Measurements from ENCODE around the gene VENTX. TPM values are rescaled to one million over a fixed set of nuclear protein-coding genes. Genes with fewer than 3 reads are reported as not detected.

The VENTX gene
- total RNA-seq, 1 donor from 2014 or later: 0.13 TPM

- Mint-ChIP-seq H3K4me1 (peaks cover 16% of the 10 kb centered on the region), H3K27me3 (peaks cover 10% of the 10 kb centered on the region), H3K36me3 (ENCODE audit: low read depth) (no peaks in the 10 kb centered on the region), H3K9me3 (no peaks in the 10 kb centered on the region), H3K27ac (no peak overlapping the region), H3K4me3 (no peak overlapping the region)
- no peak for TF ChIP-seq CTCF (IDR thresholded peaks at IDR 0.05)
- CTCF ChIA-PET: no interaction called here
- intact Hi-C loops (cut with micrococcal nuclease): loop anchor here (10.0 kb wide), 1 partner anchor 309 kb away; the partner anchor contains the start of gene CFAP46
- POLR2A ChIA-PET: no interaction called here
- ATAC-seq (ENCODE audit: low read depth) (no peak), DNase-seq (no peak)
Observed at GRCh38 chr10:133253361-133253955, 15.8 kb downstream of the VENTX start.

- H3K27ac Mint-ChIP-seq: no peak overlapping the region
- no peak for TF ChIP-seq CTCF (IDR thresholded peaks at IDR 0.05)
- intact Hi-C loops (cut with micrococcal nuclease): loop anchor here (10.0 kb wide), 1 partner anchor 310 kb away; the partner anchor contains the start of gene CFAP46
- ATAC-seq (ENCODE audit: low read depth) (no peak), DNase-seq (no peak)
- no peaks in the 10 kb centered on the region for H3K9me3 Mint-ChIP-seq
- peaks cover 7% of the 10 kb centered on the region for H3K27me3 Mint-ChIP-seq
- H3K4me1 Mint-ChIP-seq: peaks cover 26% of the 10 kb centered on the region
- H3K36me3 Mint-ChIP-seq (ENCODE audit: low read depth): no peaks in the 10 kb centered on the region
- CTCF ChIA-PET: no interaction called here
- no peak overlapping the region for H3K4me3 Mint-ChIP-seq
- POLR2A ChIA-PET: no interaction called here
Observed at GRCh38 chr10:133254421-133255120, 16.9 kb downstream of the VENTX start.

- H3K4me1 Mint-ChIP-seq: peaks cover 33% of the 10 kb centered on the region
- no peaks in the 10 kb centered on the region for H3K9me3 Mint-ChIP-seq
- no peak for ATAC-seq (ENCODE audit: low read depth)
- DNase-seq: no peak
- ChIA-PET POLR2A (no interaction called here), CTCF (no interaction called here)
- TF ChIP-seq CTCF (IDR thresholded peaks at IDR 0.05): no peak
- no peak overlapping the region for H3K27ac Mint-ChIP-seq
- intact Hi-C loops (cut with micrococcal nuclease): loop anchor here (10.0 kb wide), 1 partner anchor 311 kb away; the partner anchor contains the start of gene CFAP46
- no peak overlapping the region for H3K4me3 Mint-ChIP-seq
- no peaks in the 10 kb centered on the region for H3K36me3 Mint-ChIP-seq (ENCODE audit: low read depth)
- peaks cover 2% of the 10 kb centered on the region for H3K27me3 Mint-ChIP-seq
Observed at GRCh38 chr10:133255323-133255722, 17.7 kb downstream of the VENTX start.

- intact Hi-C loops (cut with micrococcal nuclease): loop anchor here (1.0 to 10.0 kb wide), 3 partner anchors 17 to 313 kb away; partner anchors contain the start of gene CFAP46
- POLR2A ChIA-PET: interaction anchor here (0.6 to 3.6 kb wide), 6 partner anchors 11 to 109 kb away, joined by 3 to 32 read pairs (median 5); partner anchors contain the start of gene ADAM8
- Mint-ChIP-seq H3K4me1 (peaks cover 51% of the 10 kb centered on the region), H3K27me3 (no peaks in the 10 kb centered on the region), H3K9me3 (no peaks in the 10 kb centered on the region), H3K27ac (peak overlapping the region; percentile 68), H3K4me3 (peak overlapping the region; percentile 68), H3K36me3 (ENCODE audit: low read depth) (no peaks in the 10 kb centered on the region)
- CTCF ChIA-PET: interaction anchor here (0.8 to 3.8 kb wide), 5 partner anchors 12 to 114 kb away, joined by 4 to 26 read pairs (median 4); partner anchors contain the start of gene ADAM8
- no peak for DNase-seq
- peak; percentile 15 for ATAC-seq (ENCODE audit: low read depth)
- TF ChIP-seq CTCF (IDR thresholded peaks at IDR 0.05): no peak
Observed at GRCh38 chr10:133257489-133258065, 19.9 kb downstream of the VENTX start.

Data from activated B cell treated with CpG ODN at 0.5 μM for 24 hours (primary cell).